Naive B cell (primary cell): ENCODE results near the gene PDRG1. TPM values are rescaled to one million over a fixed set of nuclear protein-coding genes. Genes with fewer than 3 reads are reported as not detected.
A peak's percentile ranks its signal among the peaks of the same experiment; 100 is the strongest.

Experiments
- ATAC-seq, 2 donors: fragments of 150-1000 bp; cut with Tn5 transposase; 2 replicates each; pipeline ENCODE4 v1.10.0; 2021; ENCODE audit warnings: low read depth in 2 of 2, mild to moderate bottlenecking in 2 of 2, moderate library complexity in 2 of 2
- DNase-seq: peaks from one replicate; pipeline ENCODE4 v3.0.0; 2022
- H3K27ac Mint-ChIP-seq, 6 donors: one replicate each; pipeline ENCODE4 v1.8.0; 2020 to 2022; ENCODE audit warnings: mild to moderate bottlenecking in 6 of 6, mixed read lengths in 6 of 6, moderate library complexity in 5 of 6, inconsistent platforms in 2 of 6
- H3K27me3 Mint-ChIP-seq, 3 donors: one replicate each; pipeline ENCODE4 v1.8.0; 2021 to 2022; ENCODE audit warnings: mixed read lengths in 3 of 3, mild to moderate bottlenecking in 1 of 3
- H3K36me3 Mint-ChIP-seq, 2 donors: one replicate each; pipeline ENCODE4 v1.8.0; 2020 to 2022; ENCODE audit warnings: mixed read lengths in 2 of 2, inconsistent platforms in 1 of 2, mild to moderate bottlenecking in 1 of 2
- H3K4me1 Mint-ChIP-seq, 3 donors: one replicate each; pipeline ENCODE4 v1.8.0; 2020 to 2022; ENCODE audit warnings: mixed read lengths in 3 of 3, inconsistent platforms in 1 of 3, mild to moderate bottlenecking in 1 of 3, moderate library complexity in 1 of 3
- H3K4me3 Mint-ChIP-seq, 8 donors: one replicate each; pipeline ENCODE4 v1.8.0; 2020 to 2022; ENCODE audit warnings: mild to moderate bottlenecking in 8 of 8, mixed read lengths in 8 of 8, moderate library complexity in 8 of 8, inconsistent platforms in 2 of 8
- H3K9me3 Mint-ChIP-seq, 7 donors: one replicate each; pipeline ENCODE4 v1.8.0; 2020 to 2022; ENCODE audit warnings: mixed read lengths in 7 of 7, mild to moderate bottlenecking in 5 of 7, inconsistent platforms in 2 of 7, moderate library complexity in 1 of 7
- polyA plus RNA-seq, 6 donors: library from polyadenylated mRNA; unstranded; fragments of 300-500 nt; fragmentation: Illumina TruSeq; gene quantifications; one replicate each; pipeline ENCODE4 v1.2.3, GENCODE V29; 2021; ENCODE audit warnings: low read depth in 6 of 6

The PDRG1 gene
- polyA plus RNA-seq, 6 donors from 2014 or later, result 16.3 to 27.4 (median 20.8) TPM

DNA sequence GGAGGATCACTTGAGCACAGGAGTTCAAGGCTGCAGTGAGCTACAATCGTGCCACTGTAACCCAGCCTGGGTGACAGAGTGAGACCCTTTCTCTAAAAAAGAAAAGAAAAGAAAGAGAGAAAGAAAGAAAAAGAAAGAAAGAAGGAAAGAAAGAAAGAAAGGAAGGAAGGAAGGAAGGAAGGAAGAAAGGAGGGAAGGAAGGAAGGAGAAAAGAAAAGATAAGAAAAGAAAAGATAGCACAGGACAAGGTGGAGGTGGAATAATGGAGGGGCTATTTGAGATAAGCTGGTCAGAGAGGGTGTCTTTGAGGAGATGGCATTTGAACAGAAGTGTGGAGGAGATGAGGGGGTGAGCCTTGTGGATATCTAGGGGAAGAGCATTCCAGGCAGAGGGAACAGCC, 2.7 kb upstream of the PDRG1 start:
- Mint-ChIP-seq H3K4me3 (no peak overlapping the region), H3K27me3 (peaks cover 18 to 38% (median 23%) of the 10 kb centered on the region in 3 donors), H3K27ac (no peak overlapping the region), H3K36me3 (no peaks in the 10 kb centered on the region), H3K4me1 (peaks cover 21 to 27% (median 22%) of the 10 kb centered on the region in 3 donors), H3K9me3 (no peaks in the 10 kb centered on the region)
- DNase-seq, result no peak
- no peak for ATAC-seq

GRCh38 chr20:31953556-31954148, 1.8 kb upstream of the PDRG1 start:
- Mint-ChIP-seq H3K4me3 (peak overlapping the region in 1 of 8 donors; percentile 50), H3K36me3 (peaks cover 0 to 5% of the 10 kb centered on the region in 2 donors), H3K27ac (no peak overlapping the region), H3K27me3 (peaks cover 14 to 30% (median 15%) of the 10 kb centered on the region in 3 donors), H3K9me3 (no peaks in the 10 kb centered on the region), H3K4me1 (peaks cover 27 to 35% (median 30%) of the 10 kb centered on the region in 3 donors)
- DNase-seq (no peak), ATAC-seq (no peak)

GRCh38 chr20:31951203-31951529, 680 bp downstream of the PDRG1 start:
- Mint-ChIP-seq H3K4me3 (peak overlapping the region; percentile 94 to 100 (median 98)), H3K27me3 (peaks cover 12 to 21% (median 15%) of the 10 kb centered on the region in 3 donors), H3K9me3 (no peaks in the 10 kb centered on the region), H3K36me3 (peaks cover 4 to 12% of the 10 kb centered on the region in 2 donors), H3K27ac (peak overlapping the region; percentile 90 to 99 (median 96)), H3K4me1 (peaks cover 28 to 36% (median 30%) of the 10 kb centered on the region in 3 donors)
- DNase-seq (no peak), ATAC-seq (no peak)

DNA sequence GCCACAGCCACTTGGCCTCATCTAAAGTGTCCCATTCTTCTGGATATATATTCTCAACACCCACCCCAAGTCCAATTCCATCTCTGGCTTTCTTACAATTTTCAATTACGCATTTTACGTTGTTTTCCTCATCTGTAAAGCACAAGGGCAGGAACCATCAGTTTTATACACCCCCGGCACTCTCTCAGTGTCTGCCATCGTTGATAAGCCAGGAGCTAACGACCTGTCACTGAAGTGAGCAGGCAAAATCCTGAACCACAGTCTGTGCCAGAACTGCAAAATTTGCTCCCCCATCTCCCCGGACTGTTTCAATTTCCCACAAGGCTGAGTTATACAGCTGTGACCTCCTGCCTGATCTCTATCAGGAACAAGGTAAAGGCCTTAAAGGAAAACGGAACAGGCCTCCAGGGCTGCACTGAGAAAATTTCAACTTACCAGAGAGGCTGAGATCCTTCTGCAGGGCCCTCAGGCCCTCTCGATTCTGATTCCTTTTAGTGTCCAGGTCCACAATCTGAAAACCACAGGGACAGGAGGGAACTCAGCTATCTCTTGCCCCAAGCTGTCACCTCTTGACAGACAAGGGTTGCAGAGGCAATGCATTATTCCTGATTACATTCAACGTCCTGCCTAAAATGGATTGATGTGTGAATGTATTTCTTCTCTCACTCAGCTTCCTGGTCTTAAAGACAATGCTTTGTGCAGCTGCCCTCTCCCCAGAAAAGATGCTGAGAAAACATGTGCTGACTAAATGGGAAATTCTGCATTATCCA, 1.8 kb downstream of the PDRG1 start:
- Mint-ChIP-seq H3K4me3 (peak overlapping the region in 7 of 8 donors; percentile 62 to 99 (median 97)), H3K36me3 (peaks cover 4 to 12% of the 10 kb centered on the region in 2 donors), H3K27ac (peak overlapping the region in 3 of 6 donors; percentile 16 to 58 (median 44)), H3K9me3 (no peaks in the 10 kb centered on the region), H3K4me1 (peaks cover 28 to 36% (median 30%) of the 10 kb centered on the region in 3 donors), H3K27me3 (peaks cover 7 to 10% (median 7%) of the 10 kb centered on the region in 3 donors)
- ATAC-seq (no peak), DNase-seq (no peak)

GRCh38 chr20:31948008-31948407, 3.8 kb downstream of the PDRG1 start:
- no peak for ATAC-seq
- no peak for DNase-seq
- Mint-ChIP-seq H3K4me3 (peak overlapping the region in 1 of 8 donors; percentile 94), H3K27ac (no peak overlapping the region), H3K4me1 (peaks cover 28 to 36% (median 30%) of the 10 kb centered on the region in 3 donors), H3K27me3 (no peaks in the 10 kb centered on the region), H3K9me3 (no peaks in the 10 kb centered on the region), H3K36me3 (peaks cover 4 to 12% of the 10 kb centered on the region in 2 donors)

DNA sequence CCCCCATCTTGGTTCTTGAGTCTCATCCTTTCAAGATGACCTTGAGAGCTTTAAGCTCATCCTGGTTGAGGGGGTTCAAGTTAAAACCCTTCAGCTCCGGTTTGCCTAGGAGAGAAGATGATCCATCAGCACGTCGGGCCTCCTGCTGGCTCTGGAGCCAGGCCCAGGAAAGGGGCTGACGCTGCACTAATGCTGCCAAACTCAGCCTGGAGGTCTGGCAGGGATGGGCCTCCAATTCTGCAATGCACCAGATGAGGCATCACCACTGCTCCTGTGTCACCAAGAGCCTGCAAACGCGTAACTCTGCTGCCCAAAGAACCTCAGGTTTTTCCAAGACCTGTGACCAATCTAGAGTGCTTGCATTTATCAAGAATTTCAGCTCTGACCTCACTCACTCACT, 6.1 kb downstream of the PDRG1 start:
- Mint-ChIP-seq H3K4me3 (peak overlapping the region in 1 of 8 donors; percentile 47), H3K36me3 (peaks cover 4 to 20% of the 10 kb centered on the region in 2 donors), H3K4me1 (peaks cover 13 to 21% (median 17%) of the 10 kb centered on the region in 3 donors), H3K9me3 (no peaks in the 10 kb centered on the region), H3K27me3 (no peaks in the 10 kb centered on the region), H3K27ac (no peak overlapping the region)
- DNase-seq, result no peak
- no peak for ATAC-seq

GRCh38 chr20:31945319-31945718, 6.5 kb downstream of the PDRG1 start:
- Mint-ChIP-seq H3K27ac (no peak overlapping the region), H3K9me3 (no peaks in the 10 kb centered on the region), H3K36me3 (peaks cover 4 to 20% of the 10 kb centered on the region in 2 donors), H3K27me3 (no peaks in the 10 kb centered on the region), H3K4me3 (no peak overlapping the region), H3K4me1 (peaks cover 12 to 17% (median 16%) of the 10 kb centered on the region in 3 donors)
- no peak for ATAC-seq
- DNase-seq, result no peak

DNA sequence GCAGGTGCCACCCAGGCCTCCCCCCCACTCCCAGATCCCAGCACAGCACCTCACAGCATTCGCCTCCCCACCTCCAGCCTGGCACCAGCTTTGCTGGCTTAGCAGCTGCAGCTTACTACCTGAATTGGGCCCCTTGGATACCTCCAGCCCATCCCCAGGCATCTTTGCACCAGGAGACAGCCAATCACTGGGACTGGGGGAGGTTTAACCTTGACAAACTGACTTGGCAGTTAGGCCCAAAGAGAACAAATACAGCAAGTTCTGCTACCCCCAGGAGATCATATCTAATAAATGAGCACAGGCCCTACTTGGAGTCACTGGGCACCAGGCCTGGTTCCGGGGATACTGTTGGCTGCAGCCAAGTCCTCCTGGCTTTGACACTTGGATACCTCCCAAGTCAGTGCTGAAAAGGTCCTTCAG, 8.8 kb downstream of the PDRG1 start:
- Mint-ChIP-seq H3K36me3 (peaks cover 1 to 9% of the 10 kb centered on the region in 2 donors), H3K27ac (no peak overlapping the region), H3K27me3 (no peaks in the 10 kb centered on the region), H3K4me3 (no peak overlapping the region), H3K4me1 (peaks cover 0 to 1% (median 0%) of the 10 kb centered on the region in 3 donors), H3K9me3 (no peaks in the 10 kb centered on the region)
- no peak for DNase-seq
- ATAC-seq, result no peak

DNA sequence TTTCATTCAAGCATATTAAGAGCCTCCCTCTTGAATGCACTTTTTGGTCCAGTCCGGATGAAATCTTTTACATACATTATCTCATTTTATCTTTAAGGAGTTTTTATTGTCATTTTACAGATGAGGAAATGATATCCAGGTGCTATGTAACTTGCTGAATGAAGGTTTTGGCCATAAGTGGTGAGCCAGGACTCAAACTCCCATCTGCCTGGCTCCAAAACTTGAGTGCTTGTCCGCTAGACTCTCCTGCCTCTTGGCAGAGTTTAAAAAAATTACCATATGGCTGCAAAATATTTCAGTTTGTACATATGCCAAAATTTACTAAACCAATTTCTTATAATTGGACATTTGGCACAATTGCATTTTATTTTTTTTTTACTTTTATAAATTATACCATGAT, 12.2 kb downstream of the PDRG1 start:
- no peaks in the 10 kb centered on the region for H3K9me3 Mint-ChIP-seq
- H3K36me3 Mint-ChIP-seq, result peaks cover 0 to 8% of the 10 kb centered on the region in 2 donors
- H3K27ac Mint-ChIP-seq, result no peak overlapping the region
- DNase-seq (no peak), ATAC-seq (no peak)
- peaks cover 0 to 1% (median 0%) of the 10 kb centered on the region in 3 donors for H3K4me1 Mint-ChIP-seq
- H3K4me3 Mint-ChIP-seq, result no peak overlapping the region
- H3K27me3 Mint-ChIP-seq, result no peaks in the 10 kb centered on the region

GRCh38 chr20:31937820-31938219, 14.0 kb downstream of the PDRG1 start:
- DNase-seq, result no peak
- Mint-ChIP-seq H3K9me3 (no peaks in the 10 kb centered on the region), H3K27me3 (no peaks in the 10 kb centered on the region), H3K4me3 (no peak overlapping the region), H3K4me1 (peaks cover 0 to 1% (median 0%) of the 10 kb centered on the region in 3 donors), H3K27ac (no peak overlapping the region), H3K36me3 (peaks cover 0 to 8% of the 10 kb centered on the region in 2 donors)
- no peak for ATAC-seq

- Mint-ChIP-seq H3K27ac (no peak overlapping the region), H3K4me3 (no peak overlapping the region), H3K4me1 (peaks cover 0 to 1% (median 0%) of the 10 kb centered on the region in 3 donors), H3K36me3 (peaks cover 0 to 2% of the 10 kb centered on the region in 2 donors), H3K27me3 (peaks cover 0 to under 1% (median 0%) of the 10 kb centered on the region in 3 donors), H3K9me3 (no peaks in the 10 kb centered on the region)
- DNase-seq, result no peak
- no peak for ATAC-seq
Measured at GRCh38 chr20:31936420-31936819, 15.4 kb downstream of the PDRG1 start.

- no peak for ATAC-seq
- peak overlapping the region in 1 of 6 donors; percentile 33 for H3K27ac Mint-ChIP-seq
- H3K4me1 Mint-ChIP-seq, result peaks cover 0 to 1% (median 0%) of the 10 kb centered on the region in 3 donors
Measured at GRCh38 chr20:31934968-31935764, 16.7 kb downstream of the PDRG1 start.

DNA sequence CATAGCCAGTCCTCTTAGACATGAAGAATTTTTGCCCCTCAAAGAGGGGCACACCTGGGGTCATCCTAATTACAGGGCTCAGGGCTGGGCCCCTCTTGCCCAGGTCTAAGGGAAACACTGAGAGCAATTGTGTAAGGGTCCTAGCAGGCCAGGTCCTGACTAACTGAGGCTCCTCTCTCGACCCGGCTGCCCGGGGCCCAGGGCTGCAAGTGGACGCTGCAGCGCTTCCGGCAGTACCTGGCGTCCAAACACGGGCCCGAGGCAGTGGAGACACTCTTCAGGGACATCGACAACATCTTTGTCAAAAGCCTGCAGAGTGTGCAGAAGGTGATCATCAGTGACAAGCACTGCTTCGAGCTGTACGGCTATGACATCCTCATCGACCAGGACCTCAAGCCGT, 17.4 kb downstream of the PDRG1 start:
- Mint-ChIP-seq H3K27ac (no peak overlapping the region), H3K27me3 (peaks cover 0 to 10% (median 0%) of the 10 kb centered on the region in 3 donors), H3K4me3 (no peak overlapping the region), H3K36me3 (no peaks in the 10 kb centered on the region), H3K4me1 (peaks cover 0 to 1% (median 0%) of the 10 kb centered on the region in 3 donors), H3K9me3 (no peaks in the 10 kb centered on the region)
- DNase-seq (no peak), ATAC-seq (no peak)

More at GRCh38 chr20:31934968-31935764, 16.7 kb downstream of the PDRG1 start:
- H3K9me3 Mint-ChIP-seq, result no peaks in the 10 kb centered on the region
- no peaks in the 10 kb centered on the region for H3K36me3 Mint-ChIP-seq
- H3K27me3 Mint-ChIP-seq, result peaks cover 0 to 10% (median 0%) of the 10 kb centered on the region in 3 donors
- no peak overlapping the region for H3K4me3 Mint-ChIP-seq
- no peak for DNase-seq
